Nephron (organoid): ENCODE measurements around the gene HSPB8.

Source experiments
- H3K27ac Mint-ChIP-seq, 3 experiments: 2 replicates each; pipeline ENCODE4 v1.8.0; 2020; ENCODE audit warnings: mixed read lengths in 3 of 3, mild to moderate bottlenecking in 2 of 3, moderate library complexity in 1 of 3
- H3K27me3 Mint-ChIP-seq: 2 replicates; pipeline ENCODE4 v1.8.0; 2021; ENCODE audit warnings: low read depth, mild to moderate bottlenecking, moderate library complexity, mixed read lengths
- H3K36me3 Mint-ChIP-seq: 2 replicates; pipeline ENCODE4 v1.8.0; 2020; ENCODE audit warnings: low read depth, mixed read lengths
- H3K4me1 Mint-ChIP-seq: 2 replicates; pipeline ENCODE4 v1.8.0; 2020; ENCODE audit warnings: mixed read lengths
- H3K4me3 Mint-ChIP-seq, 3 experiments: 2 replicates each; pipeline ENCODE4 v1.8.0; 2020; ENCODE audit warnings: mild to moderate bottlenecking in 3 of 3, mixed read lengths in 3 of 3, moderate library complexity in 2 of 3
- H3K9me3 Mint-ChIP-seq: 2 replicates; pipeline ENCODE4 v1.8.0; 2020; ENCODE audit warnings: mixed read lengths
- CTCF ChIP-seq, 3 experiments: fragments of 200-600 bp; sonication (generic); IDR thresholded peaks; one replicate each; pipeline ENCODE4 v1.5.0; 2021; ENCODE audit warnings: antibody characterized with exemption in 3 of 3; ENCODE audit not compliant: unreplicated experiment in 3 of 3

HSPB8 gene

DNA sequence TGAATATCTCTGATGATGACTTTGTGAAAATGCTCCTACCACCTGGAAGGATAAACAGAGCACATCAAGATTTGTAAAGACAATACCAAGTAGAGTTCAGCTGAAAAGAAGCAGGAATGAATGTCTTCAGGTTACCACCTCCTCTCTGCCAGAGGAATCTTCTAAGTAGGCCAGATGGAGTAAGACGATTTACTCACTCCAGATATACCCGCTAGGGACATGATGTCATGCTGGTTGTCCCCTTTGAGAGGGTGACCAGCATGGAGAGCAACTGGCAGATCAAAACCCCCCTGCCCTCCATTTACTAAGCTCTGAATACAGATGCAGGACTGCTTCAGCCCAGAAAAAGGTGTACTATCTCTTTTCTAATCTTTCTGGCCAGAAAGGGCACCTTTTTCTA lies 39.3 kb upstream of the HSPB8 start:
- Mint-ChIP-seq H3K4me1 (no peaks in the 10 kb centered on the region), H3K9me3 (no peaks in the 10 kb centered on the region), H3K27me3 (peaks cover 25% of the 10 kb centered on the region), H3K36me3 (no peaks in the 10 kb centered on the region), H3K4me3 (no peak overlapping the region), H3K27ac (no peak overlapping the region)
- no peak for TF ChIP-seq CTCF (IDR thresholded peaks at IDR 0.05; ENCODE audit: unreplicated experiment in 3 of 3)

DNA sequence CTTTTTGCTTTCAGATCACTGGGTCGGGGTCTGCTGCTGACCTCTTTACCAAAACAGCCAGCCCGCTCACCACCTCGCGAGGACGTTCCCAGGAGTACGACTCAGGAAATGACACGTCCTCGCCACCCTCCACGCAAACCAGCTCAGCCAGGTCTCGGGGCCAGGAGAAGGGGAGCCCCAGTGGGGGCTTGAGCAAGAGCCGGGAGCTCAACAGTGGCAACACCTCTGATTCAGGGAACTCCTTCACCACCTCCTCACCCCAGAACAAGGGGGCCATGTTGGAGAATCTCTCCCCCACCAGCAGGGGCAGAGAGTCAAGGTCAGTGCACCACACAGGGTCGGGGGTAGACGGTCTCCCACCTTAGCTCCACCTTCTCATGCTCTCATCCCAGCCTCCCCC lies 33.4 kb upstream of the HSPB8 start:
- Mint-ChIP-seq H3K27me3 (peaks cover 40% of the 10 kb centered on the region), H3K36me3 (no peaks in the 10 kb centered on the region), H3K9me3 (no peaks in the 10 kb centered on the region), H3K27ac (no peak overlapping the region), H3K4me3 (no peak overlapping the region), H3K4me1 (no peaks in the 10 kb centered on the region)
- no peak for TF ChIP-seq CTCF (IDR thresholded peaks at IDR 0.05; ENCODE audit: unreplicated experiment in 3 of 3)

DNA sequence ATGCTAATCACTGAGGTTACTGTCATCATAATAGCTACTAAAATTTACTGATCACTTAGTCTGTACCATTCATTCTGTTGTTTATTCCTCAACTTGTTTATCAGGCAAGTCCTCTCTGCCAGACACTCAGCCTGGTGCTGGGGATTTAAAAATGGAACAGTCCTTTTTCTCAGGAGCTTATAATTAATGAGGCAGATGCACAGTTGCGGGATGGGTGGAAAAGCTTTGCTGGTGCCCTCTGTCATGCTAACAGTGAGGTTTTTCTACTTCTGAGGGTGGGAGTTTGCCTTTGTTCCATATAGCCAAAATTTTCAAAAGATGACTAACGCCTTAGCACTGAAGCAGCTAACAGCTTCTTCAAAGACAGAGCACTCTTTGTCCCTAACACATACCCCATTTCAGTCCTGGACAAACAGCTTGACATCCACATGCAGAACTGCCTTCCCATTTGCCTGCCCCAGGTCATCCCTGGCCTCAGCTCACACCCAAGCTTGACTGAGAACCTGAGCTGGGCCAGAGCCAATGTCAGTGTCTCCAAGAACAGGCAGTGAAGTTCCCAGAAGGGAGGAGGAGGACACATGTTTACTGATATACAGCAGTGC lies 30.8 kb upstream of the HSPB8 start:
- Mint-ChIP-seq H3K36me3 (no peaks in the 10 kb centered on the region), H3K27ac (no peak overlapping the region), H3K27me3 (peaks cover 46% of the 10 kb centered on the region), H3K4me3 (no peak overlapping the region), H3K9me3 (peaks cover 2% of the 10 kb centered on the region), H3K4me1 (no peaks in the 10 kb centered on the region)
- no peak for TF ChIP-seq CTCF (IDR thresholded peaks at IDR 0.05; ENCODE audit: unreplicated experiment in 3 of 3)

DNA sequence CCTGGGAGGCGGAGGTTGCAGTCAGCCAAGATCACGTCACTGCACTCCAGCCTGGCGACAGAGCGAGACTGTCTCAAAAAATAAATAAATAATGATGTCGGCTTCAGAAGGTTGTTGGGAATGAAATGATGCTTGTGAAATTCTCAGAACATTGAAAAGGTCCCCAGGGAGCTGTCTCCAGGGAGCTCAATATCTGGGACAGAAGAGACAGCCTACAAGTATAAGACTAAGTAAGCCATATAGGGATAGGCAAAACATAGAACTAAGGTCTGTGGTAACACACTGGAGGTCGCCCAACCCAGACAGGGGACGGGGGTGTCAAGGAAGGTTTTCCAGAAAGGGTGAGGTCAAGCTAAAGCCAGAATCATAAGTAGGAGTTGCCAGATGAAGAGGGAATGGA lies 29.5 kb upstream of the HSPB8 start:
- Mint-ChIP-seq H3K9me3 (peaks cover 2% of the 10 kb centered on the region), H3K27ac (no peak overlapping the region), H3K36me3 (no peaks in the 10 kb centered on the region), H3K27me3 (peaks cover 54% of the 10 kb centered on the region), H3K4me3 (no peak overlapping the region), H3K4me1 (peaks cover 8% of the 10 kb centered on the region)
- no peak for TF ChIP-seq CTCF (IDR thresholded peaks at IDR 0.05; ENCODE audit: unreplicated experiment in 3 of 3)

DNA sequence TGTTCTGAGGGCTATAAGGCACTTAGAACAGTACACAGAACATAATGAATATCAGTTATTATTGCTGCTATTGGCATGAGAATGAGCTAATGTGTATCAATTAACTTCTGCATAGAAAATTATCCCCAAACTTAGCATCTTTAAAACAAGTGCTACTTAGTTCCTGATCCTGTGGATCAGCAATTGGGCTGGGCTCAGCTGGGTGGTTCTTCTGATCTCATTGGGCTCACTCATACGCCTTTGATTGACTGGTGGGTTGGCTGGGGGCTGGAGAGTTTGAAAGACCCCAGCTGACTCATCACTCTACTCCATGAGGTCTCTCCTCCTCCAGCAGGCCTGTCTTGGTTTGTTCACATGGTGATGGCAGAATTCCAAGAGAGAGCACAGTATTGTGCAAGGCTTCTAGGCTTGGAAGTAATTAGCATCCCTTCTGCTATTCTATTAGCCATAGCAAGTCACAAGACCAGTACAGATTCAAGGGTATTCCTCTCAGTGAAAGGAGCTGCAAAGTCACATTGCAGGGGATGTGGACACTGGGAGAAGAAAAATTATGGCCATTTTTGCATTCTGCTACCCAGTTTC lies 27.2 kb upstream of the HSPB8 start:
- no peak for TF ChIP-seq CTCF (IDR thresholded peaks at IDR 0.05; ENCODE audit: unreplicated experiment in 3 of 3)
- H3K9me3 Mint-ChIP-seq, result peaks cover 2% of the 10 kb centered on the region
- H3K4me1 Mint-ChIP-seq, result peaks cover 12% of the 10 kb centered on the region
- H3K27ac Mint-ChIP-seq, result no peak overlapping the region
- H3K36me3 Mint-ChIP-seq, result no peaks in the 10 kb centered on the region
- H3K27me3 Mint-ChIP-seq, result peaks cover 52% of the 10 kb centered on the region
- no peak overlapping the region for H3K4me3 Mint-ChIP-seq
